GM21423 (cell line): ENCODE measurements around the gene KRT222.
A peak's percentile ranks its signal among the peaks of the same experiment; 100 is the strongest.

Experiments used
- ATAC-seq: cut with Tn5 transposase; IDR thresholded peaks from one replicate; pipeline ENCODE4 v1.9.1; 2021; ENCODE audit warnings: mild to moderate bottlenecking, moderate library complexity; ENCODE audit not compliant: unreplicated experiment

The KRT222 gene

GRCh38 chr17:40659911-40660310, 5.1 kb downstream of the KRT222 start:
- no peak for ATAC-seq

- ATAC-seq = no peak
Measured at GRCh38 chr17:40658396-40658795, 6.6 kb downstream of the KRT222 start.

GRCh38 chr17:40651939-40652338, 13.0 kb downstream of the KRT222 start:
- ATAC-seq = no peak

- peak; percentile 26 for ATAC-seq
Measured at GRCh38 chr17:40648384-40648968, 16.5 kb downstream of the KRT222 start.

- ATAC-seq = peak; percentile 54
Measured at GRCh38 chr17:40647624-40648383, 17.2 kb downstream of the KRT222 start, which contains the start of gene SMARCE1. TSS of gene SMARCE1 (minus strand) at chr17:40647818. CDS start at chr17:40645802, 2,016 bp downstream.

GRCh38 chr17:40646791-40647623, 18.0 kb downstream of the KRT222 start:
- peak; percentile 40 for ATAC-seq

- no peak for ATAC-seq
Measured at GRCh38 chr17:40645943-40646342, 19.0 kb downstream of the KRT222 start.

GRCh38 chr17:40645291-40645690, 19.7 kb downstream of the KRT222 start:
- ATAC-seq = no peak

- no peak for ATAC-seq
Measured at GRCh38 chr17:40637931-40638330, 27.0 kb downstream of the KRT222 start.

- no peak for ATAC-seq
Measured at GRCh38 chr17:40633871-40634270, 31.1 kb downstream of the KRT222 start.

- no peak for ATAC-seq
Measured at GRCh38 chr17:40632216-40632615, 32.8 kb downstream of the KRT222 start.

GRCh38 chr17:40629842-40630241, 35.1 kb downstream of the KRT222 start:
- no peak for ATAC-seq

GRCh38 chr17:40625311-40625710, 39.7 kb downstream of the KRT222 start:
- no peak for ATAC-seq

- no peak for ATAC-seq
Measured at GRCh38 chr17:40623419-40624210, 41.4 kb downstream of the KRT222 start.

- ATAC-seq = no peak
Measured at GRCh38 chr17:40622509-40622928, 42.5 kb downstream of the KRT222 start.

- ATAC-seq = no peak
Measured at GRCh38 chr17:40621578-40621977, 43.4 kb downstream of the KRT222 start.

- ATAC-seq = no peak
Measured at GRCh38 chr17:40621019-40621418, 44.0 kb downstream of the KRT222 start.

GRCh38 chr17:40618754-40619625, 46.0 kb downstream of the KRT222 start:
- ATAC-seq = no peak

GRCh38 chr17:40617678-40618240, 47.2 kb downstream of the KRT222 start:
- ATAC-seq = no peak
